Liver (tissue), 9 donors: ENCODE measurements around the gene CFAP57. TPM values are rescaled to one million over a fixed set of nuclear protein-coding genes. Genes with fewer than 3 reads are reported as not detected.

Experiments
- DNase-seq: peaks from one replicate; pipeline ENCODE4 v3.0.0-alpha.2; 2017; ENCODE audit warnings: low spot score
- H3K27ac ChIP-seq, 2 donors: one replicate each; pipeline ENCODE4 v1.7.0; 2013; ENCODE audit warnings: inconsistent platforms in 2 of 2, low read length in 2 of 2, control low read depth in 1 of 2, low read depth in 1 of 2, mild to moderate bottlenecking in 1 of 2
- H3K27me3 ChIP-seq, 4 donors: one replicate each; pipeline versions ENCODE4 v1.6.1 to v1.7.0; 2013; ENCODE audit warnings: low read length in 3 of 4, inconsistent platforms in 1 of 4, mild to moderate bottlenecking in 1 of 4, moderate library complexity in 1 of 4; ENCODE audit not compliant: control insufficient read depth in 4 of 4, insufficient read depth in 4 of 4
- H3K36me3 ChIP-seq, 4 donors: one replicate each; pipeline versions ENCODE4 v1.6.1 to v1.7.0; 2013; ENCODE audit warnings: low read length in 3 of 4, mild to moderate bottlenecking in 3 of 4, low read depth in 1 of 4, moderate library complexity in 1 of 4; ENCODE audit not compliant: control insufficient read depth in 4 of 4, insufficient read depth in 3 of 4
- H3K4me1 ChIP-seq, 4 donors: one replicate each; pipeline versions ENCODE4 v1.6.1 to v1.7.0; 2013; ENCODE audit warnings: low read length in 3 of 4, mild to moderate bottlenecking in 3 of 4, moderate library complexity in 1 of 4; ENCODE audit not compliant: control insufficient read depth in 4 of 4, insufficient read depth in 4 of 4
- H3K4me3 ChIP-seq, 3 donors: one replicate each; pipeline versions ENCODE4 v1.6.1 to v1.7.0; 2013; ENCODE audit warnings: low read length in 3 of 3, control low read depth in 1 of 3, low read depth in 1 of 3, mild to moderate bottlenecking in 1 of 3
- H3K9ac ChIP-seq, 2 donors: one replicate each; pipeline ENCODE4 v1.7.0; 2013; ENCODE audit warnings: low read length in 2 of 2, mild to moderate bottlenecking in 2 of 2, moderate library complexity in 2 of 2, control low read depth in 1 of 2, low read depth in 1 of 2
- H3K9me3 ChIP-seq, 4 donors: one replicate each; pipeline versions ENCODE4 v1.6.1 to v1.7.0; 2013; ENCODE audit warnings: low read length in 3 of 4; ENCODE audit not compliant: control insufficient read depth in 4 of 4
- ATF3 ChIP-seq: IDR thresholded peaks from 2 replicates; pipeline ENCODE4 v1.6.1; 2016; ENCODE audit warnings: antibody characterized with exemption
- CTCF ChIP-seq: fragments of 150-350 bp; IDR thresholded peaks from 2 replicates; pipeline ENCODE4 v1.5.1; 2017; ENCODE audit warnings: improper control_type of control experiment, low read depth, low read length; ENCODE audit not compliant: missing input control
- EGR1 ChIP-seq, 2 donors: IDR thresholded peaks; 2 replicates each; pipeline ENCODE4 v1.6.1; 2016 to 2018; ENCODE audit warnings: antibody characterized with exemption in 2 of 2, low read depth in 2 of 2
- FOXA1 ChIP-seq: IDR thresholded peaks from 2 replicates; pipeline ENCODE4 v1.6.1; 2016; ENCODE audit warnings: antibody characterized with exemption
- FOXA2 ChIP-seq: IDR thresholded peaks from 2 replicates; pipeline ENCODE4 v1.6.1; 2016; ENCODE audit warnings: antibody characterized with exemption
- GABPA ChIP-seq, 2 donors: IDR thresholded peaks in 1 of 2; conservative IDR thresholded peaks in 1 of 2; 2 replicates each; pipeline ENCODE4 v1.6.1; 2016; ENCODE audit warnings: antibody characterized with exemption in 2 of 2, mild to moderate bottlenecking in 1 of 2, moderate library complexity in 1 of 2
- HNF4A ChIP-seq, 2 donors: conservative IDR thresholded peaks; 2 replicates each; pipeline ENCODE4 v1.6.1; 2016; ENCODE audit warnings: antibody characterized with exemption in 2 of 2, mild to moderate bottlenecking in 2 of 2
- HNF4G ChIP-seq: IDR thresholded peaks from 2 replicates; pipeline ENCODE4 v1.6.1; 2016; ENCODE audit warnings: antibody characterized with exemption
- JUND ChIP-seq, 2 donors: IDR thresholded peaks; 2 replicates each; pipeline ENCODE4 v1.6.1; 2016; ENCODE audit warnings: antibody characterized with exemption in 2 of 2
- MAX ChIP-seq: IDR thresholded peaks from 2 replicates; pipeline ENCODE4 v1.6.1; 2016; ENCODE audit warnings: antibody characterized with exemption
- NR2F2 ChIP-seq: IDR thresholded peaks from 2 replicates; pipeline ENCODE4 v1.6.1; 2016; ENCODE audit warnings: antibody characterized with exemption
- RAD21 ChIP-seq, 2 donors: IDR thresholded peaks; 2 replicates each; pipeline ENCODE4 v1.6.1; 2016; ENCODE audit warnings: antibody characterized with exemption in 2 of 2, mild to moderate bottlenecking in 2 of 2
- REST ChIP-seq: IDR thresholded peaks from 2 replicates; pipeline ENCODE4 v1.6.1; 2016; ENCODE audit warnings: antibody characterized with exemption, mild to moderate bottlenecking
- RXRA ChIP-seq, 2 donors: IDR thresholded peaks; 2 replicates each; pipeline ENCODE4 v1.6.1; 2017 to 2018; ENCODE audit warnings: antibody characterized with exemption in 2 of 2, mild to moderate bottlenecking in 1 of 2
- SP1 ChIP-seq: IDR thresholded peaks from 2 replicates; pipeline ENCODE4 v1.6.1; 2018; ENCODE audit warnings: antibody characterized with exemption, mild to moderate bottlenecking
- TAF1 ChIP-seq: conservative IDR thresholded peaks from 2 replicates; pipeline ENCODE4 v1.6.1; 2016; ENCODE audit warnings: antibody characterized with exemption, mild to moderate bottlenecking
- YY1 ChIP-seq: IDR thresholded peaks from 2 replicates; pipeline ENCODE4 v1.6.1; 2016; ENCODE audit warnings: antibody characterized with exemption, mild to moderate bottlenecking
- ZBTB33 ChIP-seq: IDR thresholded peaks from 2 replicates; pipeline ENCODE4 v1.6.1; 2016; ENCODE audit warnings: antibody characterized with exemption
- WGBS: extraction: QIAGEN DNeasy Blood & Tissue Kit; methylation state at CpG from one replicate; pipeline ENCODE4 v1.1.7; 2013; 5-methylcytosine and 5-hydroxymethylcytosine counted together
- polyA plus RNA-seq, 2 donors: library from polyadenylated mRNA; stranded (reverse) in 1 of 2; unstranded in 1 of 2; fragments of 200-250 nt in 1 of 2; fragments of >200 nt in 1 of 2; fragmentation: Nextera tagmentation in 1 of 2; extraction: Ambion mirVana in 1 of 2; gene quantifications; one replicate each; pipeline versions ENCODE4 v1.2.1 to v1.2.3, GENCODE V29; 2013 to 2015
- total RNA-seq, 2 donors: library from RNA; depleted of rRNA; stranded (reverse); fragments of >200 nt; gene quantifications; one replicate each; pipeline ENCODE4 v1.2.3, GENCODE V29; 2014
- donor health status: healthy.
- donor health status: healthy.
- donor health status: healthy.
- donor health status: healthy.
- donor health status: healthy.

Gene CFAP57
- total and polyA plus RNA-seq, 4 donors = under 0.01 to 14.5 (median 0.10) TPM

- Histone ChIP-seq H3K9me3 (no peaks in the 10 kb centered on the region), H3K27ac (no peak overlapping the region), H3K36me3 (no peaks in the 10 kb centered on the region), H3K9ac (no peak overlapping the region), H3K27me3 (no peaks in the 10 kb centered on the region), H3K4me3 (no peak overlapping the region), H3K4me1 (peaks cover 17 to 67% (median 44%) of the 10 kb centered on the region in 4 donors)
- WGBS = 90% methylated on average over 5 of the region's 5 CpGs
- TF ChIP-seq CTCF (no peak), JUND (IDR thresholded peaks at IDR 0.05) (no peak), ATF3 (no peak), EGR1 (IDR thresholded peaks at IDR 0.05; ENCODE audit: low read depth in 2 of 2) (no peak), MAX (no peak), YY1 (no peak), NR2F2 (no peak), SP1 (no peak), RXRA (IDR thresholded peaks at IDR 0.05) (no peak), TAF1 (no peak), ZBTB33 (no peak)
- no peak for DNase-seq
Observed at GRCh38 chr1:43279161-43279560, 107.0 kb downstream of the CFAP57 start.

- H3K27me3 ChIP-seq = no peaks in the 10 kb centered on the region
- H3K4me1 ChIP-seq = peaks cover 17 to 68% (median 44%) of the 10 kb centered on the region in 4 donors
- no peak overlapping the region for H3K27ac ChIP-seq
- no peaks in the 10 kb centered on the region for H3K9me3 ChIP-seq
- TF ChIP-seq MAX (no peak), TAF1 (no peak), CTCF (no peak), ATF3 (no peak), ZBTB33 (no peak), NR2F2 (no peak), GABPA (IDR thresholded peaks at IDR 0.05 in 1 of 2, conservative IDR thresholded peaks at IDR 0.05 in 1 of 2) (no peak), EGR1 (IDR thresholded peaks at IDR 0.05; ENCODE audit: low read depth in 2 of 2) (no peak), RXRA (IDR thresholded peaks at IDR 0.05) (no peak), FOXA2 (no peak), JUND (IDR thresholded peaks at IDR 0.05) (no peak), HNF4G (no peak), REST (no peak), HNF4A (conservative IDR thresholded peaks at IDR 0.05) (no peak), YY1 (no peak), RAD21 (IDR thresholded peaks at IDR 0.05) (no peak), SP1 (no peak), FOXA1 (no peak)
- H3K36me3 ChIP-seq = no peaks in the 10 kb centered on the region
- DNase-seq = no peak
- no peak overlapping the region for H3K9ac ChIP-seq
- WGBS = 95% methylated on average over 6 of the region's 6 CpGs
- no peak overlapping the region for H3K4me3 ChIP-seq
Observed at GRCh38 chr1:43279666-43280065, 107.5 kb downstream of the CFAP57 start.
